ENCODE results near the gene MINK1. TPM values are rescaled to one million over a fixed set of nuclear protein-coding genes. Genes with fewer than 3 reads are reported as not detected.

MINK1 gene
- total RNA-seq, 2 experiments from 2014 or later: 50.8 to 51.5 TPM

GRCh38 chr17:4937553-4937952 lies 104.4 kb downstream of the MINK1 start:
- POLR2A ChIA-PET: interaction anchor here (0.6 to 5.8 kb wide), 8 partner anchors 8 to 140 kb away, joined by 3 to 52 read pairs (median 6); partner anchors contain the start of genes PFN1 and ZFP3
- ATAC-seq: no peak

GRCh38 chr17:4938069-4938491 lies 104.9 kb downstream of the MINK1 start:
- no peak for DNase-seq
- peak overlapping the region; percentile 97 for H3K4me3 Mint-ChIP-seq
- H3K27ac Mint-ChIP-seq: peak overlapping the region; percentile 55

More at GRCh38 chr17:4937553-4937952, 104.4 kb downstream of the MINK1 start:
- CTCF ChIA-PET: interaction anchor here (0.8 to 1.9 kb wide), 2 partner anchors 25 to 124 kb away, joined by 3 to 4 read pairs; no protein-coding TSS in a partner anchor
- DNase-seq: no peak
- peaks cover 58% of the 10 kb centered on the region for H3K36me3 Mint-ChIP-seq (ENCODE audit: low read depth)
- H3K4me1 Mint-ChIP-seq (ENCODE audit: low read depth): peaks cover 44% of the 10 kb centered on the region
- no peaks in the 10 kb centered on the region for H3K9me3 Mint-ChIP-seq
- intact Hi-C loops (cut with micrococcal nuclease): no loop called here
- H3K4me3 Mint-ChIP-seq: peak overlapping the region; percentile 97
- H3K27me3 Mint-ChIP-seq: no peaks in the 10 kb centered on the region
- peak overlapping the region; percentile 14 for H3K27ac Mint-ChIP-seq
- TF ChIP-seq CTCF (IDR thresholded peaks at IDR 0.05): no peak

GRCh38 chr17:4938688-4939545 lies 105.8 kb downstream of the MINK1 start:
- no peak for TF ChIP-seq CTCF (IDR thresholded peaks at IDR 0.05)
- DNase-seq (no peak), ATAC-seq (no peak)
- ChIA-PET POLR2A (interaction anchor here (0.5 to 20.8 kb wide), 16 partner anchors 9 to 374 kb away, joined by 3 to 627 read pairs (median 8); partner anchors contain the start of genes ARRB2, C17orf107, CHRNE and ENO3), CTCF (interaction anchor here (1.1 to 3.1 kb wide), 5 partner anchors 27 to 518 kb away, joined by 3 to 24 read pairs (median 4); partner anchors contain the start of gene CAMTA2)
- peaks cover 68% of the 10 kb centered on the region for H3K36me3 Mint-ChIP-seq (ENCODE audit: low read depth)
- no peaks in the 10 kb centered on the region for H3K9me3 Mint-ChIP-seq
- H3K27me3 Mint-ChIP-seq: no peaks in the 10 kb centered on the region
- H3K27ac Mint-ChIP-seq: peak overlapping the region; percentile 79
- peaks cover 54% of the 10 kb centered on the region for H3K4me1 Mint-ChIP-seq (ENCODE audit: low read depth)
- intact Hi-C loops (cut with micrococcal nuclease): no loop called here
- peak overlapping the region; percentile 97 for H3K4me3 Mint-ChIP-seq

More at GRCh38 chr17:4938069-4938491, 104.9 kb downstream of the MINK1 start:
- intact Hi-C loops (cut with micrococcal nuclease): no loop called here
- no peak for TF ChIP-seq CTCF (IDR thresholded peaks at IDR 0.05)
- no peaks in the 10 kb centered on the region for H3K9me3 Mint-ChIP-seq
- no peak for ATAC-seq
- peaks cover 61% of the 10 kb centered on the region for H3K36me3 Mint-ChIP-seq (ENCODE audit: low read depth)
- H3K27me3 Mint-ChIP-seq: no peaks in the 10 kb centered on the region
- peaks cover 49% of the 10 kb centered on the region for H3K4me1 Mint-ChIP-seq (ENCODE audit: low read depth)
- ChIA-PET CTCF (interaction anchor here (0.8 to 3.1 kb wide), 3 partner anchors 24 to 124 kb away, joined by 3 to 24 read pairs (median 4); no protein-coding TSS in a partner anchor), POLR2A (interaction anchor here (2.6 to 20.8 kb wide), 4 partner anchors 9 to 30 kb away, joined by 10 to 627 read pairs (median 36); partner anchors contain the start of genes PFN1 and SPAG7)

- intact Hi-C loops (cut with micrococcal nuclease): no loop called here
- ATAC-seq: no peak
These were observed 106.3 kb downstream of the MINK1 start for GRCh38 chr17:4939546-4939795.

More at GRCh38 chr17:4939546-4939795, 106.3 kb downstream of the MINK1 start:
- Mint-ChIP-seq H3K27ac (peak overlapping the region; percentile 79), H3K36me3 (ENCODE audit: low read depth) (peaks cover 71% of the 10 kb centered on the region), H3K4me1 (ENCODE audit: low read depth) (peaks cover 54% of the 10 kb centered on the region), H3K4me3 (peak overlapping the region; percentile 97), H3K27me3 (no peaks in the 10 kb centered on the region), H3K9me3 (no peaks in the 10 kb centered on the region)
- POLR2A ChIA-PET: interaction anchor here (1.1 to 20.8 kb wide), 19 partner anchors 9 to 236 kb away, joined by 4 to 627 read pairs (median 9); partner anchors contain the start of genes ARRB2, C17orf107, CAMTA2 and CHRNE
- DNase-seq: no peak
- CTCF ChIA-PET: interaction anchor here (1.0 to 3.1 kb wide), 8 partner anchors 9 to 518 kb away, joined by 3 to 24 read pairs (median 4); partner anchors contain the start of genes CAMTA2, CHRNE, PFN1 and SPAG7
- no peak for TF ChIP-seq CTCF (IDR thresholded peaks at IDR 0.05)
